Stimulated activated CD4-positive, alpha-beta T cell treated with anti-CD3 and anti-CD28 coated beads, Interleukin-15, amount 100 ng/mL, for 24 hours (primary cell): ENCODE data around the gene CCT8L2.
"Not testable (repeated sequence)": the region's sequence is repeated elsewhere in the genome, so short reads cannot be mapped to it uniquely, and the experiment has no call there.

Experiments
- DNase-seq: peaks from one replicate; pipeline ENCODE4 v3.0.0-alpha.2; 2020

CCT8L2 gene

GRCh38 chr22:16592710-16593109 lies at the start of gene CCT8L2:
CCT8L2 (minus strand) TSS chr22:16592810; CDS start chr22:16592550, 260 bp downstream.
- DNase-seq: not testable (repeated sequence)

DNA sequence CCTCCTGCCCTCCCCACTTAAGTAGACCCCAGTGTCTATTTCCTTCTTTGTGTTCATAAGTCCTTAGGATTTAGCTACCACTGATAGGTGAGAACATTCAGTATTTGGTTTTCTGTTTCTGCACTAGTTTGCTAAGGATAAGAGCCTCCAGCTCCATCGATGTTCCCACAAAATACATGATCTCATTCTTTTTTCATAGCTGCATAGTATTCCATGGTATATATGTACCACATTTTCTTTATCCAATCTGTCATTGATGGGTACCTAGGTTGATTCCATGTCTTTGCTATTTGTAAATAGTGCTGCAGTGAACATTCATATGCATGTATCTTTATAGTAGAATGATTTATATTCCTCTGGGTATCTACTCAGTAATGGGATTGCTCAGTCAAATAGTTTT lies 42.8 kb upstream of the CCT8L2 start:
- not testable (repeated sequence) for DNase-seq

GRCh38 chr22:16634092-16634491 lies 41.5 kb upstream of the CCT8L2 start:
- not testable (repeated sequence) for DNase-seq

DNA sequence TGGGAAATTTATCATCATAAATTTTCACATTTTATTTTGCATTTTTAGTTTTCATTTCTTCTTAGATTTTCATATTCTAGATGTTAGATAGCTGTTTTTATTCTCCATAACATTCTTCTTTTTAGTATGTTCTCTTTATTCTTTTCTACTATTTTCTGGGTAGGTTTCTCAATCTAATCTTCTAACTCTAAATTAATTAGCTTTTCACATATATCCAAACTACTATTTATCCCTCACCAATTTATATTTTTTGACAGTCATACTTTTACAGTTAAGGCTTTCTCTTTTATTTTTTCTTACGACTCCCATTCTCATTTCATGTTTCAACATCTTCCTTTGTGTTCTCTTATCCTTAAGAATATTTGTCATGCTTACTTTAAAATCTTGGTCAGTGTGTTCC lies 35.9 kb upstream of the CCT8L2 start:
- DNase-seq: not testable (repeated sequence)

- not testable (repeated sequence) for DNase-seq
Observed at GRCh38 chr22:16625018-16625417, 32.4 kb upstream of the CCT8L2 start.

DNA sequence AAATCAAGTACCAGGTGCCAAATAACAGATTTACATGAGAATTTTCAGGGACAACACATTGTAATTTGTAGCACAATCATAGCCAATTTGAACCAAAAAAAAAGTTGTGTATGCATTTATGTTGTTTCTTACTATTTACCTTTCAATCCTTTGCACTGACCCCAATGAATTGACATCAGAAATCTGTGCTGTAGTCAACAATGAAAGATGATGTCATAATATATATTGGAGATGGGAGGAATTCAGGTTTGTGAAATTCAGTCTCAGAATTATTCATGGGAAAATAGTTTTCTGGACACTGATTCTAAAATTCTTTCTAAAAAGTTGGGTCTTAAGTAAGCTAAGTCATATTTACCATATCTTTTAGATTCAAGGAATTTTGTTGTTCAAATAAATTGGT lies 31.0 kb upstream of the CCT8L2 start:
- not testable (repeated sequence) for DNase-seq

DNA sequence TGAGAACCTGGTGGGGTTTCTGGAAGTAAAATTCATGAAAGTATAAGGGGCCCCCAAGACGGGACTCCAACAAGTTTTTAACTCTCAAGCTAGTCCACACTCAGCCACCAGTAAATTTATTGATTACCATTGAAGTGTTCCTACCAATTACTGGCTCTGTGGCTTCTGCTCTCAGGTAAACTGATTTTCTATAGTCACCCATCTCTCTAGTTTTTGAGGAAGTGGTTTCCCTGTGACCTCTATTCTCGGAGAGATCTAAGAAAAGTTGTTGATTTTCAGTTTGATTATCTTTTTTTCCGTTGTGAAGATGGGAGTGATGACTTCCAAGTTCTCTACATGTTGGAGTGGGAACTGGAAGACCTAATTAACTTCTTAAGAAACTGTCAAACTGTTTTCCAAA lies 24.9 kb upstream of the CCT8L2 start:
- DNase-seq: not testable (repeated sequence)

- DNase-seq: not testable (repeated sequence)
Observed at GRCh38 chr22:16616390-16616938, 23.9 kb upstream of the CCT8L2 start.

GRCh38 chr22:16615606-16616245 lies 23.1 kb upstream of the CCT8L2 start:
- not testable (repeated sequence) for DNase-seq

DNA sequence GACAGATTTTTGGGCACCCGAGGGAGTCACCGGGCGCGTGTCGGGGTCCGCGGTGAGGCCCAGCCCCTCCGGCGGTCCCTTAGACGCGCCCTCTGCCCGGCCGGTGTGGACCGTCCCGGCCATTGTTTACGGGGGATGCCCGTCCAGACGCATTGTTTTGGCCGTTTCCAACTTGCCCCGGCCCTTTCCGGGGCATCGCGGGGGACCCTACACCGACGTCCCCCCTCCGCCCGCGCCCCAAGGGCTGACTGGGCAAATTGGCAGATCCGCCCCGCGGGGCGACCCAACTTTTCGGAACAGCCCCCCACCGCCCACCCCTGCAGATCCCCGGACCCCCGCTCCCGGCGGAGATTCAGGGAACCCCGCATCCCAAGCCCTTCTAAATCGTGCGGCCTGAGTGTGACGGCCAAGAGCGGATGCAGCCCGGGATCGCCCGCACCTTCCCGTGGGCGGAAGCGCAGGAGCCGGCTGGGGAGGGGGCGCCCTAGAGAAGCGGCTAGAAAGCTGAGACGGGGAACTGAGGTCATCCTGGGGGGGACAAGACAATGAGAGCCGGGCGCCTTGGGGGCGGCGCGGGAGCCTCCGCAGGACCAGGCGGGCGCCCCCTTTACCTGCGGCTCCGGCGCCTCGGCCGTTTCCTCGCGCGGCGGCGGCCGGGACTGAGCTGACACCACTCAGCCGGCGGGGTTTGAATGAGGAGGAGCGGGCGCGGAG lies 17.1 kb upstream of the CCT8L2 start:
- DNase-seq: no peak

DNA sequence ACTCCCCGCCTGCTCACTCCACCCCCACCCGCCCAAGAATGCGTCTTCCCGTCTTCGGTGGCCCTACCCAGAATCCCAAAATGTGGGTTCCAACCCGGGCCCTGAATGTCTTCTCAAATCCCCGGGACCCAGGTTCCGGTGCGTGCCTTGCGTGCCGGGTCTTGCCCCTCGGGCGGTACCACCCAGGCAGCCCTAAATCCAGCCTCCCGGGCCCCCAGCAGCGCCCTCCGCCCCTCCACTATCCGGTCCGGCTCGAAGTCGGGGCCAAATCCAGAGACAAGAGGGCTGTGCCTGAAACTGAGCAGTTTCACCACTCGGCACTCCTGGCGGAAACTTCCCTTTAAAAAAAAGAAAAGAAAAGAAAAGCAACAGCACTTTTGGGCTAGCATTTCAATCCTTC lies 16.3 kb upstream of the CCT8L2 start:
- DNase-seq: no peak

DNA sequence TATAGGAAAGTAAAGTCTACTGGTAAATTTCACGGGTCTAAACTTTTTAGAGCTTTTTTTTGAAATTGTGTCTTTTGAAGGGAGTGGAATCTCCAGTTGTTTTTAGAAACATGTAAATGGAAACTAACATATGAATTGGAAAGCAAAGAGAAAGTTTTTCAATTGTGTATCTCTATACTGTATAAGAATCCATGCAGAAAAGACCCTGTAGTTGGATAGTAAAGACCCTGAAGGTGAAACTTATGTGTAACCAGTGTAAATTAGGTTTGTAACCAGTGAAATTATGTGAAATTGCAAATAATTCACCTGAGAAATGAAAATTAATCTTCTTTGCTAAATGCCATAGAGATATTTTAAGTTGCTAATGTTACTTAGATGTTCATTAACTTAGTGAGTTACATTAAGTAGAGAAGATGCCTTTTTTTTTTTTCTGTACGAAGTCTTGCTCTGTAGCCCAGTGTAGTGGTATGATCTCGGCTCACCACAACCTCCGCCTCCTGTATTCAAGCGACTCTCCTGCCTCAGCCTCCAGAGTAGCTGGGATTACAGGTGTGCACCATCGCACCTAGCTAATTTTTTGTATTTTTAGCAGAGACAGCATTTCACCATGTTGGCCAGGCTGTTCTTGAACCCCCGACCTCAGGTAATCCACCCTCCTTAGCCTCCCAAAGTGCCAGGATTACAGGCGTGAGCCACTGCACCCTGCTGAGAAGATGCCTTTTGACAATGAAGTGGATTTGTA lies 11.8 kb upstream of the CCT8L2 start:
- DNase-seq: not testable (repeated sequence)

GRCh38 chr22:16603770-16604242 lies 11.2 kb upstream of the CCT8L2 start:
- not testable (repeated sequence) for DNase-seq

GRCh38 chr22:16603448-16603768 lies 10.8 kb upstream of the CCT8L2 start:
- DNase-seq: no peak

DNA sequence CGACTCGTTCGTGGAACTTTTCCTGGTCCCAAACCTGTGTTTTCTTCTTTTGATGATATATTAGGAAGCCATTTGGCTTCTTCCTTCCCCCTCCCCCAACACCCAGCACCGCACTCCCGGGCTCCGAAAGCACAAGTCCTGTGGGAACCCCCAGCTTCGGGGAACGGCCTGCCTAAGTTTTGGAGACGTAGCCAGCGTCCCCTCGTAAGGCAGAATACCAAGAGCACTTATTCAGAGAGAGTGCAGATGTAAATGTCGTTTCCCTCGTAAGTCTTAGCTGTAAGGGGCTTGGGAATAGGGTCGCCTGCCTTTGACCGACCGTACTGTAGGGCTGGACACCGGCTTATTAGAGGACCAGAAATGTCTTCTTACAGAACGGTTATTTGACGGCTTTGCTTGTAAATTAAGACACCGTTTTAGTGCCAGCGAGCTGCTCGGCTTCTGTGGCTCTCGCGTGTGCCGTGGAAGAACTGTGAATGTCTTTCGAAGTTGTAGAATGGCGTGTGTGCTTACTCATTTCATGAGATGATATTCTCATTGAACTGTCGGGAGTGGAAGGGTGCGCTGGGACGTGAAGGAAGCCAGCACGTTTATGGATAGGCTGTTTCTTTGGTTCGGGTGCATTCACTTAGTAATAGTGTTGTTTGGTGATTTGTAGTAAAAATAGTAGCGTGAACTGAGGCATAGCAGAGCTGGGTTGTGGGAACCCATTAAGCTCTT lies 10.3 kb upstream of the CCT8L2 start:
- not testable (repeated sequence) for DNase-seq

DNA sequence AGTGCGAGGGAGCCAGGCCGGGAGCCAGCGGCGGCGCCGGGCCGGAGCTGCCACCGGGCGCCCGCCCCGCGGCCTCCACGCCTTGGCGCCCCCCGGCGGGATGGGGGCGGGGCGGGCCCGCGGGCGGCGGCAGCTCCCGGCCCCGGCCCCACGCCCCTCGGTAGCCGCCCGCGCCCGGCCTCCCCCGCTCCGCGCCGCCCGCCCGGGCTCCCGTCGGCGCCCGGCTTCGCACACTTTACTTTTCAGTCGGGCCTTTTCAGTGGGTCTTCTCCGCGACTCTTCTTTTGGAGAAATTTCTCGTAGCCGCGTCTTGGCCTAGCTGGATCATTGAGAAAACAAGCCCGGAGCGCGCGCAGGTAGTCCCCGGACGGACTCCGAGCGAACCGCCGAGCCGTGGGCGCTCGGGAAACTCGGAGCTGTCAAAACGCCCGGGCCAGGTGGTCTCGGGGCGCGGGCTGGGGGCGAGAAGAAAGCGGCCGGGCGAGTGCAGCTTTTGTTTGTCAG lies 9.7 kb upstream of the CCT8L2 start:
- DNase-seq: not testable (repeated sequence)

DNA sequence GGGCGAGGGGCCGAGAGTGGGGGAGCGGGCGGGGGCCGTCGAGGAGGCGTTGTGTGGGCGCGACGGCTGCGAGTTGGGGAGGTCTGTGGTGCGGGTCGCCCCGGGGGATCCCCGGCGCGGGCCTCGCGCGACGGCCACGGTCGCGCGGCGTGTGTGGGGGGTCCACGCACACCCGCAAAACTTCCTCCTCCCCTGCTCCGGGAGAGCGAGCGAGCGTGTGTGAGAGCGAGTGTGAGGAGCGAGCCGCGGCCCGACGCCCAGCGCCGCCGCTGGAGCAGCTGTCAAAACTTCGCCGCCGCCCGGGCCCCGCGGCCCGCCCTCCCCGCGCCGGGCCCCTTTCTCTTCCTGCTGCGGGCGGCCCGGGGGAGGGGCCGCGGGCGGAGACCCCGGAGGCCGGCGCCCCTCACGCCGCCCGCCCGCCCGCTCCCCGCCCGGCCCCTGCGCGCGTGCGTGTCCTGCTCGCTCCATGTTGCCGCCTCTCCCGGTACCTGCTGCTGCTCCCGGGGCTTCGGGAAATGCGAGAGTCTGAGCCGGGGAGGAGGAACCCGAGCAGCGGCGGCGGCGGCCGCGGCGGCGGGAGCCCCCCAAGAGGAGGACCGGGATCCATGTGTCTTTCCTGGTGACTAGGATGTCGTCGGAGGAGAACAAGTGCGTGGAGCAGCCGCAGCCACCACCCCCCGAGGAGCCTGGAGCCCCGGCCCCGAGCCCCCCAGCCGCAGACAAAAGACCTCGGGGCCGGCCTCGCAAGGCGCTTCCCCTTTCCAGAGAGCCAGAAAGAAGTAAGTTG lies 9.0 kb upstream of the CCT8L2 start:
- DNase-seq: peak; percentile 10

DNA sequence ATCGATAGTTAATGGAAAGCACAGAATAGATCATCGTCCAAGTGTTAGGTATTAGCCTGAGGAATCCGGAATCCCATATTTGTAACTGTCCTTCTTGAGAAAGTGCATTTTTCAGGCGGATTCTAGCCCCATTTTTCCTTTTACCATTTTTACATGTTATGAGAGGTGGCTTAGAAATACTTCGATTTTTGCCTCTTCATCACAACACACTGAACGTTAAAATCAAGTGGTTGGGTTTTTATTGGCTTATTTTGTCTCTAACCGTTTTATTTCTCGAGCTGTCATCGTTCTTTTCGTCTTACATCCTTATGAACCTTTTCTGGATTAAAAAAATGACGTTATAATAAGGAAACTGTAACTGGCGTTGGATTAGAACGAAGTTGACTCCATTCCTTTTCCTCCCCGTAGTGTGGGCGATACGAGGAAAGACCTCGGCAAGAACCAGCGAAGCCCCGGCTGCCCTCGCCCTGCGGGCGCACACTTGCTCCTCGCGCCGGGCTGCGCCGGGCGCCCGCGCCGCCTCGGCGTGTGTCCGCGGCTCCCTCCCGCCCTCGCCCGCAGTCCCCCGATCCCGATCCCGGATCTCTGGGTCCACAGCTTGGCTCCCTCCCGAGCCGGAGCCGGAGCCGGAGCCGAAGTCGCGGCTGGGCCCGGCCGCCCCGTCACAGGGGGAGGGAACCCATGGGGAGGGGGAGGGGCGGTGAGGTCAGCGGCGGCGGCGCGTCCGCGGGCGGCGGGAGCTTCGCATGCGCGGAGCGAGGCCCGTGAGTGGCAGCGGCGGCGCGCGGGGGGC lies 8.2 kb upstream of the CCT8L2 start:
- DNase-seq: peak; percentile 41

DNA sequence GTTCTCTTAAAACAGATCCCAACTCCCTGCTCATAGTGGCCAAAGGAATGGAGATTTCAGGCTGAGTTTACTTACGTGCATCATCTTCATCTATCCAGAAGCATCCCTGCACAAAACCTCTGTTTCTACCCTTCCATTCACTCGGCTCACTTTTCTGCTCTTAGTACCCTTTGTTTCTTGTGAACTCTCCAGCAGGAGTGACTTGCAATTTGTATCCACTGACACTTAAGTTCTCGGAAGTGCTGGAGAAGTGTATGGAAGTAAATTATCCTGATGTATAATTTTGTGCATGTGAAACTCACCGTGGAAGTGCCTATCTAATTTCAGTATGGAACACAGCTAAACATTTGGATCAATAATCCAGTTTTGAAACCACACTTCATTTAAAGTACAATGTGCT lies 7.0 kb upstream of the CCT8L2 start:
- DNase-seq: not testable (repeated sequence)

DNA sequence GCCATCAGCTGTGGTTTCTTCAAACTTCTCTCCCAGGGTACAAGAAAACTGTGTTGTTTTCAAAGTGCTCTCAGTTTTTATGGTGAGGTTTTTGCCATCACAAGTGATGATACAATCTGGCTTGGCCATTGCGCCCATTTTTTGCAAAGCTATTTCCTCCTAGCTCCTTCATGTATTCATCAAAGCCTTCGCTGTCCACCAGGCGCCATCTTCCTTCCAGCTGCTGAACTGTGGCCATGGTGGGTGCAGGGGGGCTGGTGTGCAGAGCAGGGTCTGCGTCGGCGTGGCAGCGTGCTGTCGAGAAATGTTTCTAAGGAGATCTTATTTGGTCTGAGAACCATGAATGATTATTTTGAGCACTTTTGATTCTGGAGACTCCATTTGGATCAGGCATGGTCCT lies 2.6 kb upstream of the CCT8L2 start:
- DNase-seq: not testable (repeated sequence)

DNA sequence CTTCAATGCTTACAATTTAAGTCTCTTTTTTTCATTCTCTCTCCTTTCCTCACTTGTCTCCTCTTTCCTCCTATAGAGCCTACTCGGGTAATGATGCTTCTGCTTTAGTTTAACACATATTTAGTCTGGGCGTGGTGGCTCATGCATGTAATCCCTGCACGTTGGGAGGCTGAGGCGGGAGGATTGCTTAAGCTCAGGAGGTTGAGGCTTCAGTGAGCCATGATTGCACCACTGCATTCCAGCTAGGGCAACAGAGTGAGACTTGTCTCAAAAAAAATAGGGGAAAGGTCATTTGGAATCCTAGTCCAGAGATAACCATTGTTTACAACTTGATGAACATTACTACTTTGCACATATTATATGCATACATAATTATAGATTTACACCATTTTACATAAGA lies 1.4 kb upstream of the CCT8L2 start:
- no peak for DNase-seq
